GM11168 (cell line): ENCODE results near the gene HSH2D.

Experiments
- in situ Hi-C: fragments of 300-500 bp; cut with MboI; formaldehyde crosslinking; loops from one replicate; pipeline ENCODE4 v1.12.0; 2022; ENCODE audit warnings: low sequenced_read_pairs; ENCODE audit not compliant: unreplicated experiment

The HSH2D gene

DNA sequence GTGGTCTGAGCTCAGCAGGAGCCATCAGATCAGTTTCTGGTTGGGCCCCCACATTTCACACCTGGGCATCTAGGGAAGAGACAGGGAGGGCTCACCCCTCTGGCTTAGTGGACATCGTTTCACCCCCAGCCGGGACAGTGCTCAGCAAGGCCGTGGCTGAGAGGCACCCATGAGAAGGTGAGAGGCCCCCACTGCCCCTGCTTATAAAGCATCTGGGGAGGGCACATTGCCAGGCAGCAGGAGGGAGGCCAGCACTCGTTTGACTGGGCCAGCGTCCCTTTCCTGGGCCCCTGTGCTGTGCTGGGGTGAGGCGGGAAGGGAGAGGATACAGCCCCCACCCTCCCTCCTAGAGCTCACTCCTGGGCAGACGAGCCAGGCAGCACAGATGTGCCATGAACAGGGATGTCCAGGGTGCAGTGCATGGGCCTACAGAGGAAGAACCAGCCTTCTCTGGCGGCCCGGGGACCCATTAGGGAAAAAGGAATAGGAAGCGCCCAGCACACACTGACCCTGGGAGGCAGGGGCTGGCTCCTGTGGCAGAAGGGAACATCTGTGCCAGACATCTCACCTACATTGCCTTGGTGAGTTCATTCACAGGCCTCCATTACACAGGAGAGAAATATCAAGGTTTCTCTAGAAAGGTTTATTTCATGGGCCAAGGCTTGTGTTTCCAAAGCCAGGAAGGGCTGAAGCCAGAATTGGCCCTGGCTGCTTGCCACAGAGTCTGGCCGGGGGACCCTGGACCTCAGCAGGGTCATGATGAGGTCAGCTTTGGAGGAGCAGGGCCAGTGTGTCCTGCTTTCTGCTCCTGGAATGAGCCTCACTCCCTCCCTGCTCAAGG is 61.9 kb downstream of the HSH2D start:
- in situ Hi-C loops: no loop called here

DNA sequence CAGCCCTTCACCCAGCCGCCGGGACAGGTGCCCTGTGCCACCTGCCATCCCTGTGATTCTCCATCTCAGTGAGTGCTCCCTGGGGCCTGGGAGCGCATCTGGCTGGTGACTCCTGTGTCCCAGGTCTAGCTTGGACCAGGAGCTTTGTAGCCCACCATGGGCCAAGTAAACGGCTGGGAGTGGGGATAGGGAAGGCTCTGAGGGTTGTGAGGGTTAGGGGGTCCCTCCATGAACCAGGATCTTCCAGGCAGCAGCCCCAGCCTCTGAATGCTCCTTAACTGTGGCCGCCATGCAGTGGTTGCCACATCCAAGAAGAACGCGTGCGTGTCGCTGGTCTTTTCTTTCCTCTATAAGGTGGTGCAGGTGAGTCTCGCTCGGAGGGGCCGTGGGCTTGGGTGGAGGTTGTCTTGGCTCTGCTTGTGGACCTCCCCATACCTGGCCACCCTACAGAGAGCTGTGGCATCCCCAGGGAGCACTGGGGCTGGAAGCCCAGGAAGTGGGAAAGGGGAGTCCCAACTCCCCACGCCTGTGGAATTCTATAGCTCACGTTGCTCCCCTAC is 62.6 kb downstream of the HSH2D start:
- in situ Hi-C loops: no loop called here

DNA sequence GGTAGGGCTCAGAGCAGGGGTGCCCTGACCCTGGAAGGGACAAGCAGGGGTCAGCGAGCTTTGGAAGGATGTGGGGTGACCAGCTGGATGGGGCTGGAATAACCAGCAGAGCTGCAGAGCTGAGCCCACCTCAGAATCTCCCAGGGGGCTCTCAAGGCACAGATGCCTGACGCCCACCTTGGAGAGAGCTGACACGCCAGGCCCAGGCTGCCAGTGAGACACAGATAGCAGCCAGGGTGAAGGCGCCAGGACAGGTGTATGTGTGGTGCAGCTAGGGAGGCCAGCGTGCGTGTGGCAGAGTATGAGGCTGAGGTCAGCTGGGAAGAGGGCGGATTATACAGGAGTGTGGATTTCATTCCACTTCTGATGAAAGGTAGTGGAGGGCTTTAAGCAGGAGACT is 63.2 kb downstream of the HSH2D start:
- in situ Hi-C loops: no loop called here

DNA sequence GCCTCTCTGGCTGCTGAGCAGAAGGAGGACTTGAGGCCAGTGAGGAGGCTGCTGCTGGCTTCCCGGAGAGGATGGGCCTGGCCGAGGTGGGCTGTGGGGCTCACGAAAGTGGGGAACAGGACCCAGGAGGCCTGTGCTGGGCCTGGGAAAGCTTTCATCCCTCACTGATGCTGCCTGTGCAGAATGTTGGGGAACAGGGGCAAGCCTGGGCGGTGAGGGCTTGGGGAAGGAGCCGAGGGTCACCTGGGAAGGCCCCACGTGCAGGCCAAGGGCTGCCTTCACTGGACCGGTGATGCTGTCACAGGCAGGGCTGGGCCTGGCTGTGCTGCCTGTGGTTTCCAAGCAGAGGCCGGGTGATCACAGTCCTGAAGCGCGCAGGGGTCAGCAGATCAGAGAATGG is 63.6 kb downstream of the HSH2D start:
- in situ Hi-C loops: no loop called here

DNA sequence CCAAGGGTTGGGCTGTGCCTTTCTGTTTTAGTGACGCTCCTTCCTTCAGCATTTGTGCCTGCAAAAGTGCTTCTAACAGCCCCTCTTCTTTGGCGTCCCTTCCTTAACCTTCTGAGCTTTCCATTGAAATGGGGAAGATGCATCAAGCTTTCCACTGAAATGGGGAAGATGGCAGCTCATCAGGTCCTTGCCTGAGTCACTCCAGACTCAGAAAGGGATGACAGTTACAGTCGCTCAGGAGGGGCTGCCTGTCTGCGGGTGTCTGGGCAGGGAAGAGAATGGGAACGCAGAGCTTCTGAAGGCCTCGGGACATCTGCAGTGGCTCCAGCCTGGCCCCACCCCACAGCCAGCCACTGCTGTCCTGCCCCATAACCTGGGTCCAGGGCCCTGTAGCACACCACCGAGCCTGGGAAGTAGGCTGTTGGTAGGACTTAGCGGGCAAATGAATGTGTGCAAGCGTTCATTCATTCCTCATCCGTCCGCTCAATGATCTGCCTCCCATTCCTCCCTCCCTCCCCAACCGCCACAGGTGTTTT is 64.1 kb downstream of the HSH2D start:
- in situ Hi-C loops: no loop called here
